Articular chondrocyte of knee joint (primary cell): ENCODE measurements around the gene FAM174B. TPM values are rescaled to one million over a fixed set of nuclear protein-coding genes. Genes with fewer than 3 reads are reported as not detected.

Experiments used
- total RNA-seq: library from RNA; depleted of rRNA; stranded (reverse); fragments of >200 nt; gene quantifications from 2 replicates; pipeline ENCODE4 v1.2.3, GENCODE V29; 2012

The FAM174B gene
- total RNA-seq: 9.3 and 9.9 TPM in 2 replicates

GRCh38 chr15:92655178-92655995, at the start of gene FAM174B:
FAM174B (minus strand) TSS chr15:92655775.

Other genes starting within 250 kb of the FAM174B start
- gene CHD2, start 244.5 kb upstream of the FAM174B start, total RNA-seq: 118 and 130 TPM in 2 replicates